OCI-LY7 (cell line): ENCODE measurements around the gene EID2B. TPM values are rescaled to one million over a fixed set of nuclear protein-coding genes. Genes with fewer than 3 reads are reported as not detected.

Source experiments
- BruUV-seq: library from RNA; stranded (reverse); fragments of 400-500 nt; replicated peaks from 2 replicates; lab custom pipeline; 2021; lab: Mats Ljungman, UMichigan
- CTCF ChIA-PET: fragments of 300-600 bp; sonication (Branson Sonifier 250); formaldehyde crosslinking; loops from one replicate; lab custom pipeline; 2022; ENCODE audit warnings: antibody characterized with exemption; ENCODE audit not compliant: unreplicated experiment; lab: Charles Lee
- POLR2A ChIA-PET: fragments of 300-600 bp; sonication (Branson Sonifier 250); formaldehyde crosslinking; loops from one replicate; lab custom pipeline; 2022; ENCODE audit warnings: antibody characterized with exemption; lab: Charles Lee
- DNase-seq: peaks from one replicate; pipeline ENCODE4 v3.0.0-alpha.2; 2015; ENCODE audit warnings: low spot score
- H2AFZ ChIP-seq: fragments of 200-600 bp; sonication (generic), shearing (Covaris generic); 2 replicates; pipeline ENCODE4 v1.6.1; 2014; ENCODE audit warnings: mild to moderate bottlenecking, antibody characterized with exemption, low read length, moderate library complexity
- H3K27ac ChIP-seq: fragments of 200-600 bp; sonication (generic); 2 replicates; pipeline ENCODE4 v1.5.1; 2014; ENCODE audit warnings: mixed run types, low read depth, mild to moderate bottlenecking, moderate library complexity, low read length, inconsistent platforms; ENCODE audit not compliant: poor library complexity, severe bottlenecking
- H3K36me3 ChIP-seq: fragments of 200-600 bp; sonication (generic); 2 replicates; pipeline ENCODE4 v1.6.1; 2014; ENCODE audit warnings: mild to moderate bottlenecking, antibody characterized with exemption, low read length, moderate library complexity, mixed read lengths; ENCODE audit not compliant: insufficient read depth
- H3K4me1 ChIP-seq: fragments of 200-600 bp; sonication (generic); 2 replicates; pipeline ENCODE4 v1.5.1; 2014; ENCODE audit warnings: mild to moderate bottlenecking, low read length; ENCODE audit not compliant: insufficient read depth, poor library complexity, severe bottlenecking
- H3K4me2 ChIP-seq: fragments of 200-600 bp; sonication (generic); 2 replicates; pipeline ENCODE4 v1.6.1; 2014; ENCODE audit warnings: mild to moderate bottlenecking, low read length
- H3K4me3 ChIP-seq: fragments of 200-600 bp; sonication (generic); 2 replicates; pipeline ENCODE4 v1.5.1; 2014; ENCODE audit warnings: mild to moderate bottlenecking, low read depth, low read length; ENCODE audit not compliant: poor library complexity, severe bottlenecking
- H3K79me2 ChIP-seq: fragments of 200-600 bp; sonication (generic); 2 replicates; pipeline ENCODE4 v1.6.1; 2016; ENCODE audit warnings: low read depth, mild to moderate bottlenecking, low read length, moderate library complexity, mixed read lengths; ENCODE audit not compliant: insufficient read depth
- H3K9me2 ChIP-seq: fragments of 200-600 bp; sonication (generic); 2 replicates; pipeline ENCODE4 v1.6.1; 2016; ENCODE audit warnings: mild to moderate bottlenecking, low read length, mixed read lengths; ENCODE audit not compliant: insufficient read depth
- H3K9me3 ChIP-seq: fragments of 200-600 bp; sonication (generic); 2 replicates; pipeline ENCODE4 v1.6.1; 2014; ENCODE audit warnings: mild to moderate bottlenecking, mixed run types, low read length, mixed read lengths
- H4K20me1 ChIP-seq: fragments of 200-600 bp; sonication (generic); 2 replicates; pipeline ENCODE4 v1.6.1; 2014; ENCODE audit warnings: mild to moderate bottlenecking, antibody characterized with exemption, low read length, moderate library complexity, mixed read lengths; ENCODE audit not compliant: insufficient read depth
- CTCF ChIP-seq: fragments of 200-600 bp; sonication (generic); conservative IDR thresholded peaks from 2 replicates; pipeline ENCODE4 v1.5.1; 2014; ENCODE audit warnings: mild to moderate bottlenecking, antibody characterized with exemption, low read length, moderate library complexity, mixed read lengths
- EZH2phosphoT487 ChIP-seq: fragments of 200-600 bp; sonication (generic); IDR thresholded peaks from 2 replicates; pipeline ENCODE4 v1.6.1; 2018; ENCODE audit warnings: low read depth, borderline replicate concordance, mild to moderate bottlenecking, mixed run types, antibody characterized with exemption, low read length, moderate library complexity, mixed read lengths
- intact Hi-C: fragments of 100-400 bp; cut with micrococcal nuclease; formaldehyde crosslinking; loops from one replicate; pipeline ENCODE4 v1.10.0; 2022; ENCODE audit not compliant: unreplicated experiment
- total RNA-seq, 2 experiments: library from RNA; depleted of rRNA in 1 of 2; stranded (reverse); fragments of >200 nt in 1 of 2; shearing (Covaris generic) in 1 of 2; gene quantifications; 2 replicates each; pipeline ENCODE4 v1.2.3, GENCODE V29; 2014 to 2022

EID2B gene
- total RNA-seq, 2 experiments from 2014 or later, result 8.8 to 13.9 TPM

GRCh38 chr19:39554701-39555311 is 22.2 kb upstream of the EID2B start:
- Histone ChIP-seq H3K4me2 (no peak overlapping the region), H3K36me3 (no peaks in the 10 kb centered on the region), H3K79me2 (no peaks in the 10 kb centered on the region), H3K4me1 (peaks cover 18% of the 10 kb centered on the region), H3K9me2 (no peaks in the 10 kb centered on the region), H3K4me3 (no peak overlapping the region), H3K9me3 (no peaks in the 10 kb centered on the region), H3K27ac (no peak overlapping the region), H4K20me1 (no peaks in the 10 kb centered on the region), H2AFZ (no peak overlapping the region)
- POLR2A ChIA-PET, result no interaction called here
- no peak for TF ChIP-seq EZH2phosphoT487
- no peak for TF ChIP-seq CTCF
- BruUV-seq, result no TSS peak
- intact Hi-C loops, result loop anchor here (10.0 kb wide), 1 partner anchor 210 kb away; no protein-coding TSS in a partner anchor
- DNase-seq, result no peak
- CTCF ChIA-PET, result no interaction called here

- no peaks in the 10 kb centered on the region for H4K20me1 ChIP-seq
- no peak overlapping the region for H3K4me3 ChIP-seq
- H3K27ac ChIP-seq, result no peak overlapping the region
- no peak overlapping the region for H2AFZ ChIP-seq
- ChIA-PET CTCF (no interaction called here), POLR2A (interaction anchor here (0.6 kb wide), 1 partner anchor 442 kb away, joined by 6 read pairs; no protein-coding TSS in a partner anchor)
- H3K9me3 ChIP-seq, result no peaks in the 10 kb centered on the region
- no peaks in the 10 kb centered on the region for H3K36me3 ChIP-seq
- no peaks in the 10 kb centered on the region for H3K79me2 ChIP-seq
- no TSS peak for BruUV-seq
- TF ChIP-seq CTCF (no peak), EZH2phosphoT487 (no peak)
- no peaks in the 10 kb centered on the region for H3K9me2 ChIP-seq
- DNase-seq, result no peak
- intact Hi-C loops, result loop anchor here (10.0 kb wide), 1 partner anchor 212 kb away; no protein-coding TSS in a partner anchor
- H3K4me1 ChIP-seq, result peaks cover 14% of the 10 kb centered on the region
- no peak overlapping the region for H3K4me2 ChIP-seq
These were observed 20.5 kb upstream of the EID2B start for GRCh38 chr19:39553082-39553652.

- peaks cover 10% of the 10 kb centered on the region for H3K4me1 ChIP-seq
- no peaks in the 10 kb centered on the region for H3K36me3 ChIP-seq
- TF ChIP-seq CTCF (no peak), EZH2phosphoT487 (no peak)
- H3K4me2 ChIP-seq, result no peak overlapping the region
- ChIA-PET CTCF (no interaction called here), POLR2A (no interaction called here)
- no peaks in the 10 kb centered on the region for H3K79me2 ChIP-seq
- intact Hi-C loops, result loop anchor here (10.0 kb wide), 1 partner anchor 215 kb away; no protein-coding TSS in a partner anchor
- DNase-seq, result no peak
- H3K9me2 ChIP-seq, result no peaks in the 10 kb centered on the region
- H2AFZ ChIP-seq, result no peak overlapping the region
- no TSS peak for BruUV-seq
- H3K27ac ChIP-seq, result no peak overlapping the region
- no peak overlapping the region for H3K4me3 ChIP-seq
- H3K9me3 ChIP-seq, result no peaks in the 10 kb centered on the region
- no peaks in the 10 kb centered on the region for H4K20me1 ChIP-seq
These were observed 17.5 kb upstream of the EID2B start for GRCh38 chr19:39550197-39550596.
